DOHH2 (cell line): ENCODE results near the gene ZNF263.
A peak's percentile ranks its signal among the peaks of the same experiment; 100 is the strongest.

ENCODE experiments used
- H3F3A ChIP-seq: fragments of 200-600 bp; sonication (generic), shearing (Covaris generic); 2 replicates; pipeline ENCODE4 v1.6.0; 2016; ENCODE audit warnings: antibody characterized with exemption, mild to moderate bottlenecking; ENCODE audit not compliant: control insufficient read depth, insufficient read depth
- H3K27ac ChIP-seq: fragments of 200-600 bp; sonication (generic); 2 replicates; pipeline ENCODE4 v1.5.1; 2014; ENCODE audit warnings: low read depth, mild to moderate bottlenecking, low read length, moderate library complexity
- H3K27me3 ChIP-seq: fragments of 200-600 bp; sonication (generic); 2 replicates; pipeline ENCODE4 v1.6.1; 2014; ENCODE audit warnings: mild to moderate bottlenecking, low read length, mixed read lengths; ENCODE audit not compliant: control insufficient read depth
- H3K36me3 ChIP-seq: fragments of 200-600 bp; sonication (generic); 2 replicates; pipeline ENCODE4 v1.6.1; 2014; ENCODE audit warnings: mild to moderate bottlenecking, low read length, moderate library complexity, mixed read lengths; ENCODE audit not compliant: control insufficient read depth
- H3K4me1 ChIP-seq: fragments of 200-600 bp; sonication (generic); 2 replicates; pipeline ENCODE4 v1.6.1; 2014; ENCODE audit warnings: mild to moderate bottlenecking, low read length, mixed read lengths; ENCODE audit not compliant: control insufficient read depth
- H3K4me2 ChIP-seq: fragments of 200-600 bp; sonication (generic); 2 replicates; pipeline ENCODE4 v1.6.0; 2014; ENCODE audit warnings: mild to moderate bottlenecking, low read length, moderate library complexity
- H3K4me3 ChIP-seq: fragments of 200-600 bp; sonication (generic); 2 replicates; pipeline ENCODE4 v1.5.1; 2014; ENCODE audit warnings: mild to moderate bottlenecking, low read length, mixed read lengths
- H3K79me2 ChIP-seq: fragments of 200-600 bp; sonication (generic); 2 replicates; pipeline ENCODE4 v1.6.1; 2014; ENCODE audit warnings: mild to moderate bottlenecking, low read length, mixed read lengths; ENCODE audit not compliant: control insufficient read depth
- H3K9me2 ChIP-seq: fragments of 200-600 bp; sonication (generic); replicated peaks from 2 replicates; pipeline ENCODE4 v1.6.1; 2014; ENCODE audit warnings: mild to moderate bottlenecking, low read length, mixed read lengths; ENCODE audit not compliant: control insufficient read depth
- H3K9me3 ChIP-seq: fragments of 200-600 bp; sonication (generic); 2 replicates; pipeline ENCODE4 v1.6.1; 2014; ENCODE audit warnings: antibody characterized with exemption, low read length, mixed read lengths; ENCODE audit not compliant: control insufficient read depth, insufficient read depth
- H4K20me1 ChIP-seq: fragments of 200-600 bp; sonication (generic); 2 replicates; pipeline ENCODE4 v1.6.0; 2014; ENCODE audit warnings: low read depth, mild to moderate bottlenecking, antibody characterized with exemption, low read length, moderate library complexity; ENCODE audit not compliant: control insufficient read depth, insufficient read depth
- EZH2phosphoT487 ChIP-seq: fragments of 200-600 bp; sonication (generic); IDR thresholded peaks from 2 replicates; pipeline ENCODE4 v1.6.1; 2017; ENCODE audit warnings: borderline replicate concordance, mild to moderate bottlenecking, antibody characterized with exemption, low read length, moderate library complexity, mixed read lengths
- TF ChIP-seq, protein P1 (sequence below): fragments of 200-600 bp; sonication (generic); IDR thresholded peaks from one replicate; pipeline ENCODE4 v1.5.1; 2014; ENCODE audit warnings: antibody characterized with exemption, mild to moderate bottlenecking, low read depth, low read length; ENCODE audit not compliant: poor library complexity, severe bottlenecking

Gene ZNF263

GRCh38 chr16:3306078-3306477, 22.8 kb downstream of the ZNF263 start:
- peaks cover 3% of the 10 kb centered on the region; the same call in 1 of the 2 replicates for H3F3A ChIP-seq
- peak overlapping the region; percentile 77 for H3K4me2 ChIP-seq
- peaks cover 23% of the 10 kb centered on the region for H3K4me1 ChIP-seq
- H3K36me3 ChIP-seq: peaks cover 53% of the 10 kb centered on the region
- H3K27me3 ChIP-seq: no peaks in the 10 kb centered on the region
- no peaks in the 10 kb centered on the region for H3K9me2 ChIP-seq
- peaks cover 32% of the 10 kb centered on the region for H3K9me3 ChIP-seq
- no peak overlapping the region for H3K27ac ChIP-seq
- peaks cover 30% of the 10 kb centered on the region for H3K79me2 ChIP-seq
- H4K20me1 ChIP-seq: no peaks in the 10 kb centered on the region
- TF ChIP-seq EZH2phosphoT487: no peak
- TF ChIP-seq, protein P1, sequence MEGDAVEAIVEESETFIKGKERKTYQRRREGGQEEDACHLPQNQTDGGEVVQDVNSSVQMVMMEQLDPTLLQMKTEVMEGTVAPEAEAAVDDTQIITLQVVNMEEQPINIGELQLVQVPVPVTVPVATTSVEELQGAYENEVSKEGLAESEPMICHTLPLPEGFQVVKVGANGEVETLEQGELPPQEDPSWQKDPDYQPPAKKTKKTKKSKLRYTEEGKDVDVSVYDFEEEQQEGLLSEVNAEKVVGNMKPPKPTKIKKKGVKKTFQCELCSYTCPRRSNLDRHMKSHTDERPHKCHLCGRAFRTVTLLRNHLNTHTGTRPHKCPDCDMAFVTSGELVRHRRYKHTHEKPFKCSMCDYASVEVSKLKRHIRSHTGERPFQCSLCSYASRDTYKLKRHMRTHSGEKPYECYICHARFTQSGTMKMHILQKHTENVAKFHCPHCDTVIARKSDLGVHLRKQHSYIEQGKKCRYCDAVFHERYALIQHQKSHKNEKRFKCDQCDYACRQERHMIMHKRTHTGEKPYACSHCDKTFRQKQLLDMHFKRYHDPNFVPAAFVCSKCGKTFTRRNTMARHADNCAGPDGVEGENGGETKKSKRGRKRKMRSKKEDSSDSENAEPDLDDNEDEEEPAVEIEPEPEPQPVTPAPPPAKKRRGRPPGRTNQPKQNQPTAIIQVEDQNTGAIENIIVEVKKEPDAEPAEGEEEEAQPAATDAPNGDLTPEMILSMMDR: no peak
- peak overlapping the region; percentile 85 for H3K4me3 ChIP-seq

GRCh38 chr16:3311496-3311895, 28.2 kb downstream of the ZNF263 start:
- Histone ChIP-seq H3K27ac (no peak overlapping the region), H4K20me1 (no peaks in the 10 kb centered on the region), H3K4me3 (no peak overlapping the region), H3F3A (no peaks in the 10 kb centered on the region), H3K9me3 (peaks cover 40% of the 10 kb centered on the region), H3K79me2 (peaks cover 11% of the 10 kb centered on the region), H3K36me3 (peaks cover 77% of the 10 kb centered on the region), H3K4me2 (no peak overlapping the region), H3K27me3 (no peaks in the 10 kb centered on the region), H3K4me1 (no peaks in the 10 kb centered on the region; the same call in 1 of the 2 replicates), H3K9me2 (no peaks in the 10 kb centered on the region)
- TF ChIP-seq, protein P1: no peak
- TF ChIP-seq EZH2phosphoT487: no peak

GRCh38 chr16:3317315-3317999, 34.2 kb downstream of the ZNF263 start:
- Histone ChIP-seq H3K36me3 (peaks cover 56% of the 10 kb centered on the region), H3K27ac (no peak overlapping the region), H4K20me1 (no peaks in the 10 kb centered on the region), H3K27me3 (no peaks in the 10 kb centered on the region), H3K4me1 (no peaks in the 10 kb centered on the region), H3K79me2 (no peaks in the 10 kb centered on the region), H3K9me3 (peaks cover 57% of the 10 kb centered on the region), H3K9me2 (no peaks in the 10 kb centered on the region), H3F3A (no peaks in the 10 kb centered on the region), H3K4me3 (no peak overlapping the region), H3K4me2 (no peak overlapping the region)
- TF ChIP-seq, protein P1: no peak
- TF ChIP-seq EZH2phosphoT487: no peak
